Stimulated activated CD4-positive, alpha-beta T cell treated with anti-CD3 and anti-CD28 coated beads, Interleukin-4, amount 100 ng/mL, for 4 hours (primary cell): Measurements from ENCODE around the gene SPAG8.
A peak's percentile ranks its signal among the peaks of the same experiment; 100 is the strongest.

ENCODE experiments used
- DNase-seq, 2 experiments: peaks; one replicate each; pipeline ENCODE4 v3.0.0-alpha.2; 2020

Gene SPAG8

GRCh38 chr9:35806101-35806500 lies 6.0 kb downstream of the SPAG8 start:
- DNase-seq, result no peak

GRCh38 chr9:35801328-35802128 lies 10.5 kb downstream of the SPAG8 start:
- DNase-seq, result no peak

GRCh38 chr9:35800530-35800929 lies 11.5 kb downstream of the SPAG8 start:
- no peak for DNase-seq

GRCh38 chr9:35798658-35799374 lies 13.2 kb downstream of the SPAG8 start:
- DNase-seq, result peak; percentile 26 to 53

GRCh38 chr9:35797311-35798109 lies 14.6 kb downstream of the SPAG8 start:
- no peak for DNase-seq

- no peak for DNase-seq
Measured at GRCh38 chr9:35795695-35796094, 16.4 kb downstream of the SPAG8 start.

GRCh38 chr9:35793461-35793860 lies 18.6 kb downstream of the SPAG8 start:
- DNase-seq, result no peak

- DNase-seq, result no peak
Measured at GRCh38 chr9:35792826-35793225, 19.2 kb downstream of the SPAG8 start.

- DNase-seq, result no peak
Measured at GRCh38 chr9:35792024-35792813, 19.8 kb downstream of the SPAG8 start.

GRCh38 chr9:35791297-35791921 lies 20.7 kb downstream of the SPAG8 start, which contains the start of gene NPR2:
Gene NPR2, plus strand, starts transcription at chr9:35791591. Its CDS starts 818 bp downstream, at chr9:35792409.
- no peak for DNase-seq

GRCh38 chr9:35790385-35791296 lies 21.4 kb downstream of the SPAG8 start:
- DNase-seq, result peak; percentile 31 to 45

GRCh38 chr9:35790025-35790384 lies 22.1 kb downstream of the SPAG8 start:
- no peak for DNase-seq

GRCh38 chr9:35789541-35789940 lies 22.5 kb downstream of the SPAG8 start:
- no peak for DNase-seq

- DNase-seq, result no peak
Measured at GRCh38 chr9:35783418-35783817, 28.6 kb downstream of the SPAG8 start.

- DNase-seq, result no peak
Measured at GRCh38 chr9:35781066-35781465, 31.0 kb downstream of the SPAG8 start.

- no peak for DNase-seq
Measured at GRCh38 chr9:35778496-35778895, 33.6 kb downstream of the SPAG8 start.

- no peak for DNase-seq
Measured at GRCh38 chr9:35776018-35776417, 36.0 kb downstream of the SPAG8 start.

- no peak for DNase-seq
Measured at GRCh38 chr9:35774907-35775635, 37.0 kb downstream of the SPAG8 start.

- no peak for DNase-seq
Measured at GRCh38 chr9:35771943-35772342, 40.1 kb downstream of the SPAG8 start.

- DNase-seq, result no peak
Measured at GRCh38 chr9:35771534-35771933, 40.5 kb downstream of the SPAG8 start.
